ENCODE measurements around the gene NR2C2. TPM values are rescaled to one million over a fixed set of nuclear protein-coding genes. Genes with fewer than 3 reads are reported as not detected.

The NR2C2 gene
- total and polyA plus RNA-seq, 9 of the 15 experiments (the other 6 are each of a cell fraction or from before 2014, with no cell fraction given) = 6.1 to 33.0 (median 14.6) TPM

GRCh38 chr3:15065550-15066007, 118.2 kb downstream of the NR2C2 start (continued):
- no peak for TF ChIP-seq ZBTB49 (CRISPR knock-in tag; IDR thresholded peaks at IDR 0.05; ENCODE audit: borderline replicate concordance)
- TF ChIP-seq E2F6 (IDR thresholded peaks at IDR 0.05; ENCODE audit: borderline replicate concordance in 1 of 2, extremely low read depth in 1 of 2, insufficient read depth in 1 of 2, insufficient read length in 1 of 2, low read depth in 1 of 2, low read length in 1 of 2, poor library complexity in 1 of 2, severe bottlenecking in 1 of 2) = no peak
- TF ChIP-seq GABPA (tag; conservative IDR thresholded peaks at IDR 0.05; ENCODE audit: low read depth) = 0 out of 2 replicates have a peak, but pooled peaks have one; percentile 2
- no peak for TF ChIP-seq XRCC3 (IDR thresholded peaks at IDR 0.05)
- 0 out of 2 replicates have a peak, but pooled peaks have one; percentile 7 for TF ChIP-seq ZNF197 (CRISPR knock-in tag; IDR thresholded peaks at IDR 0.05; ENCODE audit: low read depth)
- no peak for TF ChIP-seq ZNF512 (tag; IDR thresholded peaks at IDR 0.05)
- TF ChIP-seq RFX5 (IDR thresholded peaks at IDR 0.05; ENCODE audit: low read depth, low read length) = no peak
- TF ChIP-seq U2AF1 (optimal IDR thresholded peaks at IDR 0.05; ENCODE audit: low read depth, low read length) = no peak
- no peak for TF ChIP-seq ZNF696 (CRISPR knock-in tag; conservative IDR thresholded peaks at IDR 0.05)
- TF ChIP-seq POU5F1 (IDR thresholded peaks at IDR 0.05; ENCODE audit: borderline replicate concordance, low read depth, low read length, partially characterized antibody) = no peak
- TF ChIP-seq ZBTB33 (CRISPR knock-in tag; IDR thresholded peaks at IDR 0.05) = peak; percentile 83
- TF ChIP-seq ATF1 (CRISPR knock-in tag; IDR thresholded peaks at IDR 0.05) = no peak
- TF ChIP-seq ATF1 (tag; IDR thresholded peaks at IDR 0.05) = 0 out of 2 replicates have a peak, but pooled peaks have one; percentile 5
- TF ChIP-seq ZNF668 (CRISPR knock-in tag; IDR thresholded peaks at IDR 0.05) = no peak
- no peak for TF ChIP-seq ZNF174 (CRISPR knock-in tag; IDR thresholded peaks at IDR 0.05)
- no peak for TF ChIP-seq MIER1 (IDR thresholded peaks at IDR 0.05; ENCODE audit: low read depth)
- TF ChIP-seq ZNF431 (CRISPR knock-in tag; IDR thresholded peaks at IDR 0.05) = no peak
- no peak for TF ChIP-seq KLF6 (CRISPR knock-in tag; IDR thresholded peaks at IDR 0.05; ENCODE audit: borderline replicate concordance)
- TF ChIP-seq CGGBP1 (CRISPR knock-in tag; IDR thresholded peaks at IDR 0.05) = no peak
- TF ChIP-seq HMG20B (CRISPR knock-in tag; IDR thresholded peaks at IDR 0.05) = no peak
